K562 (cell line): ENCODE data around the gene SEC11A. TPM values are rescaled to one million over a fixed set of nuclear protein-coding genes. Genes with fewer than 3 reads are reported as not detected.

Experiments used
- CREB1 ChIP-seq, 2 experiments: sonication (generic) in 1 of 2; formaldehyde crosslinking in 1 of 2; IDR thresholded peaks; 2 replicates each; pipeline versions ENCODE4 v1.6.1 to v1.8.0; 2012 to 2022; ENCODE audit warnings: inconsistent platforms in 1 of 2, mild to moderate bottlenecking in 1 of 2, missing genetic modification reagents in 1 of 2, moderate library complexity in 1 of 2
- CREBBP ChIP-seq: IDR thresholded peaks from one replicate; pipeline ENCODE4 v1.6.1; 2012; ENCODE audit warnings: low read depth, mild to moderate bottlenecking, control low read depth, inconsistent platforms, low read length
- FOXO4 ChIP-seq: fragments of 450-650 bp; formaldehyde crosslinking; IDR thresholded peaks from 2 replicates; pipeline ENCODE4 v1.4.0; 2020; ENCODE audit warnings: mild to moderate bottlenecking, moderate library complexity
- FOXP1 ChIP-seq: sonication (generic); formaldehyde crosslinking; IDR thresholded peaks from 2 replicates; pipeline ENCODE4 v1.8.0; 2022; ENCODE audit warnings: mild to moderate bottlenecking, missing genetic modification reagents
- HDAC1 ChIP-seq, 2 experiments: fragments of 450-650 bp; IDR thresholded peaks; 2 replicates each; pipeline ENCODE4 v1.6.1; 2016 to 2017; ENCODE audit warnings: inconsistent platforms in 1 of 2, mild to moderate bottlenecking in 1 of 2, moderate library complexity in 1 of 2
- KDM1A ChIP-seq, 2 experiments: fragments of 450-650 bp; IDR thresholded peaks; 2 replicates each; pipeline ENCODE4 v1.6.1; 2016; ENCODE audit warnings: mild to moderate bottlenecking in 2 of 2
- KDM4B ChIP-seq, 2 experiments: fragments of 450-650 bp in 1 of 2; sonication (generic) in 1 of 2; IDR thresholded peaks; 2 replicates each; pipeline ENCODE4 v1.6.1; 2016 to 2017; ENCODE audit warnings: borderline replicate concordance in 2 of 2, antibody characterized with exemption in 1 of 2, low read depth in 1 of 2, mild to moderate bottlenecking in 1 of 2
- MLX ChIP-seq, 2 experiments: fragments of 450-650 bp in 1 of 2; sonication (generic) in 1 of 2; formaldehyde crosslinking; conservative IDR thresholded peaks; 2 replicates each; pipeline versions ENCODE4 v1.4.0 to v1.8.1; 2020 to 2022; ENCODE audit warnings: mild to moderate bottlenecking in 1 of 2, missing genetic modification reagents in 1 of 2
- MYBL2 ChIP-seq, 2 experiments: fragments of 450-650 bp in 1 of 2; sonication (generic) in 1 of 2; formaldehyde crosslinking in 1 of 2; IDR thresholded peaks; 2 replicates each; pipeline versions ENCODE4 v1.6.1 to v1.8.1; 2017 to 2022; ENCODE audit warnings: borderline replicate concordance in 1 of 2, inconsistent platforms in 1 of 2, low read depth in 1 of 2, mild to moderate bottlenecking in 1 of 2, missing genetic modification reagents in 1 of 2, moderate library complexity in 1 of 2
- PBX2 ChIP-seq, 2 experiments: IDR thresholded peaks in 1 of 2; conservative IDR thresholded peaks in 1 of 2; 2 replicates each; pipeline ENCODE4 v1.6.1; 2016; ENCODE audit warnings: low read depth in 2 of 2, mild to moderate bottlenecking in 1 of 2, missing compliant biosample characterization in 1 of 2, missing genetic modification characterization in 1 of 2, moderate library complexity in 1 of 2
- POLR2A ChIP-seq: fragments of 450-650 bp; conservative IDR thresholded peaks from 2 replicates; pipeline ENCODE4 v1.6.1; 2016
- SRSF1 ChIP-seq: fragments of 200-400 bp; formaldehyde crosslinking; IDR thresholded peaks from 2 replicates; pipeline ENCODE4 v1.6.1; 2017; ENCODE audit warnings: mild to moderate bottlenecking, low read depth, low read length, moderate library complexity
- STAG1 ChIP-seq: sonication (generic); formaldehyde crosslinking; IDR thresholded peaks from 2 replicates; pipeline ENCODE4 v1.5.0; 2020; ENCODE audit warnings: missing genetic modification reagents, borderline replicate concordance
- STAT6 ChIP-seq: sonication (generic); formaldehyde crosslinking; IDR thresholded peaks from 2 replicates; pipeline ENCODE4 v1.8.1; 2023; ENCODE audit warnings: mild to moderate bottlenecking, missing genetic modification reagents
- TAF7 ChIP-seq: fragments of 450-650 bp; IDR thresholded peaks from 2 replicates; pipeline ENCODE4 v1.6.1; 2016; ENCODE audit warnings: missing genetic modification characterization, missing compliant biosample characterization
- TCF7 ChIP-seq: sonication (generic); IDR thresholded peaks from 2 replicates; pipeline ENCODE4 v1.6.1; 2016; ENCODE audit warnings: antibody characterized with exemption, borderline replicate concordance
- TEAD1 ChIP-seq, 2 experiments: fragments of 450-650 bp in 1 of 2; sonication (generic) in 1 of 2; formaldehyde crosslinking; IDR thresholded peaks; 2 replicates each; pipeline versions ENCODE4 v1.4.0 to v1.8.0; 2020 to 2022; ENCODE audit warnings: mild to moderate bottlenecking in 2 of 2, missing genetic modification reagents in 1 of 2
- XRCC5 ChIP-seq: fragments of 200-400 bp; formaldehyde crosslinking; IDR thresholded peaks from 2 replicates; pipeline ENCODE4 v1.6.1; 2017; ENCODE audit warnings: low read depth, mild to moderate bottlenecking, low read length
- polyA plus RNA-seq, 8 experiments: library from polyadenylated mRNA; depleted of rRNA in 4 of 8; stranded (reverse) in 5 of 8; unstranded in 3 of 8; fragments of >200 nt; fragmentation: Nextera tagmentation in 2 of 8; fragmentation: Illumina TruSeq in 1 of 8; extraction: Ambion mirVana in 2 of 8; extraction: Trizol in 1 of 8; gene quantifications; 2 replicates each; pipeline versions ENCODE4 v1.2.1 to v1.2.3, GENCODE V29; 2011 to 2014; ENCODE audit warnings: inconsistent platforms in 1 of 8, missing spikeins in 1 of 8
- total RNA-seq, 7 experiments: library from RNA; depleted of rRNA in 6 of 7; stranded (reverse); fragments of >200 nt in 6 of 7; fragmentation: Illumina TruSeq in 2 of 7; extraction: Trizol in 2 of 7; gene quantifications; 2 replicates each; pipeline versions ENCODE4 v1.2.1 to v1.2.3, GENCODE V29; 2011 to 2021; ENCODE audit warnings: low replicate concordance in 1 of 7

The SEC11A gene
- total and polyA plus RNA-seq, 9 of the 15 experiments (the other 6 are each of a cell fraction or from before 2014, with no cell fraction given), result 175 to 310 (median 229) TPM

GRCh38 chr15:84716036-84716732 lies at the start of gene SEC11A (continued):
- no peak for TF ChIP-seq PBX2 (CRISPR knock-in tag; IDR thresholded peaks at IDR 0.05; ENCODE audit: low read depth)
- no peak for TF ChIP-seq PBX2 (tag; conservative IDR thresholded peaks at IDR 0.05; ENCODE audit: low read depth)
- TF ChIP-seq POLR2A, result peak; percentile 90
- TF ChIP-seq HDAC1 (IDR thresholded peaks at IDR 0.05), result peak in 1 of 2 experiments; percentile 91; a peak in 2 of 4 replicates
- TF ChIP-seq XRCC5, result 0 out of 2 replicates have a peak, but pooled peaks have one; percentile 44
- TF ChIP-seq STAG1 (CRISPR knock-in tag), result no peak
- TF ChIP-seq KDM1A (IDR thresholded peaks at IDR 0.05), result no peak; a peak in 1 of 4 replicates
- no peak for TF ChIP-seq CREBBP
- TF ChIP-seq SRSF1, result no peak
- TF ChIP-seq FOXO4 (CRISPR knock-in tag), result 0 out of 2 replicates have a peak, but pooled peaks have one; percentile 62
- TF ChIP-seq STAT6 (CRISPR knock-in tag), result 0 out of 2 replicates have a peak, but pooled peaks have one; percentile 31
- TF ChIP-seq KDM4B (IDR thresholded peaks at IDR 0.05; ENCODE audit: borderline replicate concordance in 2 of 2, low read depth in 1 of 2), result peak in 1 of 2 experiments; percentile 97; a peak in 2 of 4 replicates
- peak; percentile 48 for TF ChIP-seq CREB1 (IDR thresholded peaks at IDR 0.05)
- peak; percentile 66; the same call in 1 of the 2 replicates for TF ChIP-seq CREB1 (CRISPR knock-in tag; IDR thresholded peaks at IDR 0.05)
- peak; percentile 61 for TF ChIP-seq TAF7 (tag)
- peak; percentile 97 for TF ChIP-seq FOXP1 (CRISPR knock-in tag)
- 0 out of 2 replicates have a peak, but pooled peaks have one; percentile 18 for TF ChIP-seq TCF7
- no peak for TF ChIP-seq MYBL2 (IDR thresholded peaks at IDR 0.05; ENCODE audit: low read depth)
- no peak for TF ChIP-seq MYBL2 (CRISPR knock-in tag; IDR thresholded peaks at IDR 0.05; ENCODE audit: borderline replicate concordance)
- peak in 1 of 2 experiments; percentile 19; a peak in 1 of 4 replicates for TF ChIP-seq TEAD1 (CRISPR knock-in tag; IDR thresholded peaks at IDR 0.05)
- TF ChIP-seq MLX (CRISPR knock-in tag; conservative IDR thresholded peaks at IDR 0.05), result 0 out of 4 replicates have a peak, but pooled peaks of 1 of the 2 experiments have one; percentile 17
